Measurements from ENCODE around the gene GGT5.
"Not testable (repeated sequence)": the region's sequence is repeated elsewhere in the genome, so short reads cannot be mapped to it uniquely, and the experiment has no call there.

Gene GGT5

DNA sequence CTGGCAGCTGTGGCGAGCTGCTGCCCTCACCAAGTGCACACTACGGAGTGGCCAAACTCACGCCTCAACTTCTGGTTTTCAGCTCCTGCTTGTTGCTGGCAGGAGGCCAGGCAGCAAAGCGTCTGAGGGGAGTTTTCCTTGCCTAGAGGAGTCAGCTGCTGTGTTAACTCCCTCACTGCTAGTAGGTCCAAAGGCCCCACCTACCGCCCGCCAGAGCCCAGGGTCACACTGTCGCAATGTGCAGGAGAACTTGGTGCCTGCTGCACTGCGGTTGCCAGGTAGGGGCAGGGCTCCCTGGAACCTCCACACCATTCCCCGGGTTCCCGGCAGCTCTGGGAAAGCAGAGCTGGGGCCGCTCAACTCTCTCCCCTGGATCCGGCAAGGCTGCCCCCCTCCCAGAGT is at the start of gene GGT5:
GGT5 (minus strand) TSS at position 53 of the 402 bp plus-strand sequence. CDS start 357 bp downstream, outside the sequence.
- not testable (repeated sequence) for DNase-seq

DNA sequence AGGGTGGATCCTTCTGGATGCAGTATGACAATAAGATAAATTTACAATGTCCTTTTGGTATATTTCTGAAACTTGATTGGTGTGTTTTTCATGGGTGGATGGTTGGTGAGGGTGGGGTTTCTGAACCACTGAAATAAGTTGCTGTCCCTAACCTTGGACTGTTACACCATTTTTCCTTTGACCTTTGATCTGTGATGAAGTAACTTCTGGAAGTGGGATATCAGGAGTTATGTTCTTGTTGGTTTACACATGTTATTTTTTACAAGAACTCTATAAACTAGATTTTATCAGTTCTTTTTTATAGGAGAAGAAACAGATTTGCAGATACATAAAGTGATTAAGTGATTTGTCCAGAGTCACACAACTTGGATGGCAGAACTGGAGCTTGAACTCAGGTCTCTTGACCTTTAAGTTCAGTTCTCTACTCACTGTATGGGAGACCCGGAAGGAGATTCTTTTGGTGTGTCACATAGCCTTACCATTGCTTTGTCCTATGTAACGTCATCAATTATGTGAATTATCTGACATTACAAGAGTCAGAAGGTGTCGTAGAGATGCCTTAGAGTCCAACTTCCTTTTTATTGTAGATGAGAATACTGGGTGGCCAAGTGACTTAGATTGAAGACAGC is 47.4 kb upstream of the GGT5 start:
- DNase-seq: not testable (repeated sequence)

DNA sequence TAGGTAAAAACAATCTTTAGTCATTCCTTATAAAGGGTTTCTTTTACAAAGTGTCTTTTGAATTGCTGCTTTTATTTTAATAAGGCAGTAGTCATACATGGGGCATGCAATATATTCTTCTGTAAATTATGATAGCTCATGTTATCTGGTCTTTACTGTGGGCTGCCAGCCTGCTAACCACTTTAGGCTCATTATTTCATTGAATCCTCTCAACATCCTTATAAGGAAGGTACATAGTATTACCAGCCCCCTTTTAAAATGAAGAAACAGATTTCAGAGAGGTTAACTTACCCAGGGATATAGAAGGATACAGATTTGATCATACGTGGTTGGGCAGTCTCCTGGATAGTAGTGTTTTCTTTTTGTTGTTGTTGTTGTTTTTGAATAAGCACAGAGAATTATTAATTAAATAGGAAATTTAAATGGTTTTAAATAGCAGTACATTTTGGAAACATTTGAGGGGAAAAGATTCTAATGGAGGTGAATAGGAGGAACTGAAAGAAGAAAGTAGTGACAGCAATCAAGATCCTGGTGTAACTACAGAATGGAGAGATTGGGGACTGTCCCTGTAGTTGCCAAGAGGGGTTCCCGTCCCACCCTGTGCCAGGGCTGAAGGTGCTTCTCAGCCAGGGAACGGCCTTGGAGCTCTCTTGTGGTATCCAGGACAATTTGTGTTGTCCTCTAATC is 46.8 kb upstream of the GGT5 start:
- no peak for DNase-seq

GRCh38 chr22:24290459-24290858 is 45.6 kb upstream of the GGT5 start:
- DNase-seq: no peak

DNA sequence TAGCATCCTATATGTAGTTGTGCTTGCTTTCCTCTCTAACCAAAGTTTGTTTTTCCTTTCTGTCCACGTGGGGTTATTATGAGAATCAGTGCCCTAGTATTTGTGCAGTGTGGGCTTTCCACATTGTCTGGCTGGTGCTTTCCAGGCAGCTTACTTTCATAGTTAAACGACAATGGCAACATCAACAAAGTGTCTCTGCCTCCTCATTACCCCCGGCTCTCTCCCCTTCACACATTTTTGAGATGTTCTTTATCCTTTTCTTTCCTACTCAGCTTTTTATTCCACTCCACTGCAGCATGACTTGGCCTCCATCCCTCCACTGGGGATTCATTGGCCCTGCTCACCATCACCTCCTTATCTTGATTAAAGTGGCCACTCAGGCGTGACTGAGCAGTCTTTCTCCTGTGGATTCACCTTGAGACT is 44.9 kb upstream of the GGT5 start:
- DNase-seq: no peak

- DNase-seq: no peak
Measured at GRCh38 chr22:24289114-24289513, 44.2 kb upstream of the GGT5 start.

DNA sequence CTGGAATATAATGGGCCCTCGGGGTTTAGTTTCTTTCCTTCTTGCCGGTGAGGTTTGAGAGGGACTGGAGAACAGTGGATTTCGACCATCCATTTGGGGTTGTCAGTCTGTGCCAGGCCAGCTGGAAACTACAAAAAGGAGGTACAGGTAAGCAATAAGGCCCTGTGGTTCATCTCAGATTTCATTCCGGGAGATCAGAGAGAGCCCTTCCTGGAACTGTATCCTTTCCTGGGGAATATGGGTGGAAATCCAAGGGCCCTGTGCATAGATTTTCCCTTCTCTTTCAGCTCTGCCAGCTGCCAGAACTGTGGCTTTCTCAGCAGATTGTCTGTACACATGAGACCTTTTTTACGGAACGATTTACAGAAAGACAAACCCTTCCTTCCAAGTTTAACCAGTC is 42.9 kb upstream of the GGT5 start:
- not testable (repeated sequence) for DNase-seq

DNA sequence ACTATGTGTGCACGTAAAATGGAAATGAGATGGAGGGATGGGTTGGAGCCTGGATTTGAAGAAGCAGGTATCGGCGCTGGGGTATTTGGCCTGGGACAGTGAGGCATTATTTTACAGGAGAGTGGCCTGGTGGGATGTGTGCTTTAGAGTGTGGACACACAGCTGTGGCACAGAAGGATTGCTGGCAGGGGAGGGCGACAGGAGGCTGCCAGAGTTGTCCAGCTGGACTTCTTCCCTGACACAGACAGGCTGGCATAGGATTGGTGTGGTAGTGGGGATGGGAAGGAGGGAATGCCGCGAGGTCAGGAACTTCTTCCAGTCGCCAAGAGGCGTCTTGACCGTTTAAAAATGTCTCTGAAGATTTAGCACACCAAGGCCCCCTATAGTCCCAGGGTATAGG is 42.3 kb upstream of the GGT5 start:
- not testable (repeated sequence) for DNase-seq

GRCh38 chr22:24285245-24285644 is 40.4 kb upstream of the GGT5 start:
- DNase-seq: no peak

DNA sequence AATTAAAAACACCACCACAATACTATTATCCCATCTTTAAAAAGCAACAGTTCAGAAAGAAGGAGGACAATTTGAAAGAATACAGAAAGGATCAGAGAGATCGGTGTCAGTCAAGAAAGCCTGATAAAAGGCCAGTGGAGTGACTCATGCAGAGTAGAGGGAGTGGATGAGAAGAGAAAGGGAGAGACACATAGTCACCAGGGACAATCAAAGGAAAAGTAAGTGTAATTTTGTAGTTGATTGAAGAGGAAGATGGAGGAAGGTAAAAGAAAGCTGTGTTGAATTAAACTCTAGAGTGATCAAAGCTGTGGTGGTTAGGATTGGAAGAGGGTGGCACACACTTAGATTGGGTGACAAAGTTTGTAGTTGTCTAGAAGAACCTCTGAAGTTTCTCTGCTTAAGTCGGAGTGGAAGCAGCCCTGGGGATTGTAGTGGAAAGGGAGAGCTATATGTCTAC is 39.9 kb upstream of the GGT5 start:
- peak; percentile 19 for DNase-seq

DNA sequence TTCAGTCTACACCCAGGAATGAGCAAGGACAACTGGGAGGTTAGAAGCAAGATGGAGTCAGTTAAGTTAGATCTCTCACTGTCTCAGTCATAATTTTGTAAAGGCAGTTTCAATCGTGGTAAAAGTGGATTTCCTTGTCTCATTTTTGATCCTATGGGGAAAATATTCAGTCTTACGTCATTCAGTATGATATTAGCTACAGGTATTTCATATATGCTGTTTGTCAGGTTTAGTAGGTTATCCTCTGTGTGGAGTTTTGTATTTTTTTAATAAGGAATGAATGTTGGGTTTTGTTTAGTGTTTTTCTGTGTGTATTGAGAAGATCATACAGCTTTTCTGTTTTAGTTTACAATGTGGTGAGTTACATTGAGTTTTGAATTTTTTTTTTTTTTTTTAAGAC is 37.5 kb upstream of the GGT5 start:
- DNase-seq: no peak

DNA sequence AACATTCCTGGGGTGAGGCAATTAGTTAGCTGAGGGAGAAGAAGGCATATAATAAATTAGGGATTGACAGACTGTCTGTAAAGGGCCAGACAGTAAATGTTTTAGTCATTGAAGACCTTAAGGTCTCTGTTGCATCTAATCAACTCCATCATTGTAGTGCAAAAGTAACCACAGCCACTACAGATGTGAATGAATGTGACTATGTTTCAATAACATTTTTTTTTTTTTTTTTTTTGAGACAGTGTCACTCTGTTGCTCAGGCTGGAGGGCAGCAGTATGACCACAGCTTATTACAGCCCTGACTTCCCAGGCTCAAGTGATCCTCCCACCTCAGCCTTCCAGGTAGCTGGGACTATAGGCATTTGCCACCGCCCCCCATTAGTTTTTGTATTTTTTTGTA is 35.5 kb upstream of the GGT5 start:
- not testable (repeated sequence) for DNase-seq

DNA sequence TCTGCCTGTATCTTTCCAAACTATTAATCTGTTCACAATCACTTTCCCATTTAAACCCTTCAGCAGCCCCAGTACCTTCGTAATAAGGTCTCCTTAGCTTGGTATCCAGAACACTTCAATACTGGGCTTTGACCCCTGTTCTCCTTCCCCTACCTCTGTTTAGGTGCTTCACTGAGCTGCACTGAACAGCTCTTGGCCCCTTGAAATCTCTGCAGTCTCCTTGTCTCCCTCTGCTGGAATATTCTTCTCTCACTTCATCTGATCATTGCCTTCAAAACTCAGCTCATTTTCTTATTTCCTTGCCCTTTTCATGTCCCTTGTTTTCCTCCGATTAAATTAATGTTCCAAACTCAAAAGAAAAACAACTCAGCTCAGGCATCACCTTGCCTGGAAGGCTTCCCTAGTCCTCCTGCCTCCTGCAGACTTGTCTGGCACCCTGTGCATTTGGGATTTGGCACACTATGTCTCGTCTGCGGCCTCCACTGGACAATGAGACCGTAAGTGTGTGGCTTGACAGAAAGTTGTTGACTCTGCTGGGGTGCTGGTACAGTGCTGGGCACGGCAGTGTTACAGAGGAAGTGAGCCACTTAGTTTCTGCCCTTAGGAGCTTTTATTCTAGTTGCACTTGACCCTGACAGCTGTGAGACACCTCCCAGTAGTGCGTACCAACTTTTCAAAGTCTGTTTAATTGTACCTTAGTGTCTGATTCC is 30.0 kb upstream of the GGT5 start:
- not testable (repeated sequence) for DNase-seq

DNA sequence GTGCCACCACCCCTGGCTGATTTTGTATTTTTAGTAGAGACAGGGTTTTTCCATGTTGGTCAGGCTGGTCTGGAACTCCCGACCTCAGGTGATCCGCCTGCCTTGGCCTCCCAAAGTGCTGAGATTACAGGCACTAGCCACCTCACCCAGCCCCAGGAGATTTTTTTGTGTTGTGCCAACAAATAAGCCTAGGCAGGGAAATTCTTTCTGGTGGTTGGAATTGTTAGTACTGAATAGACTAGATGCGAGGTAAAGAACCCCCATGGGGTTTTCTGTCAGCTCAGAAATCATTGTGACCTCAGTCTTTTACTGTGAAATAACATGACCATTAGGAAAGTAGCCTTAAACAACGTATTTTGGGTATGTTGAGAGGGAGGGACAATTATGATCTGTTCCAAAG is 29.0 kb upstream of the GGT5 start:
- not testable (repeated sequence) for DNase-seq

- not testable (repeated sequence) for DNase-seq
Measured at GRCh38 chr22:24273031-24273430, 28.1 kb upstream of the GGT5 start.

GRCh38 chr22:24271386-24271854 is 26.5 kb upstream of the GGT5 start:
- DNase-seq: no peak

DNA sequence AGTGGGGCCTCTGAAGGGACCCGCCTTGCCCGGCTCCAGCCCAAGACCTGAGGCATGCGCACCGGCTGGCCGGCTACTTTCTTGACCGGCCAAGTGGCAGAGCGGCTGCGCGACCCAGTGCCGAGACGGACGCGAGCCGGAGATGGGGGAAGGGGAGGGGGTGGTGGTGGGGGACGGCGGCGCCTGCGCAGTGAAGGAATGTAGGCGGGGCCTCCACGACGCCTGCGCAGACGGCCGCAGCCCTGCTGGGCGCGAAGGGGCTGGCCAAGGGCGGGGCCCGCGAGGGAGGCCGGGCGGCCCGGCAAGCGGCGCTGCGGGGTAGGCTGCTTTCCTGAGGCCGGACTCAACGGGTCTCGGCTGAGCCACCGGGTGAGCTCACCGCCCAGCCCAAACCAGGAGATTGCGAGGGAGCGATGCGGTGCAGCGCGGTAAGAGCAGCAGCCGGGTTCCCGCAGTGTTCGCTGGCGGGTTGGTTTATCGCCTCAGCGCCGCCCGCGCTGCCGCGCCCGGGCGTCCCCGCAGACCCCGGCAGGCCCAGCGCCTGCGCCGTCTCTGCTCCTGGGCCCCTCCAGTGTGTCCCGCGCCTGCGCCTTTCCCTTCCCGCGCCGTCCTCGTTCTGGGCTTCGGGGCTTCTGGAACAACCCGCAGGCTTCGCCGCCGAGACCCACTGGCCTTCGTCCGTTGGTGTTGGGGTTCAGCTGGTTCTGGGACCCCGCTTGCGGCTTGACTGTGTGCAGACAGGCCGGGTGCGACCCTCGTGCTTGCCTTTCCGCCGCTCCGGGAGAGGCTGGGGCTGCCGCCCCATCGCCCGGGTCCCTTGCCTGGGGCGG is 25.9 kb upstream of the GGT5 start, which contains the start of gene SPECC1L:
SPECC1L (plus strand) TSS at position 276 of the 830 bp plus-strand sequence. CDS start 31,401 bp downstream, outside the sequence.
- peak; percentile 91 for DNase-seq

DNA sequence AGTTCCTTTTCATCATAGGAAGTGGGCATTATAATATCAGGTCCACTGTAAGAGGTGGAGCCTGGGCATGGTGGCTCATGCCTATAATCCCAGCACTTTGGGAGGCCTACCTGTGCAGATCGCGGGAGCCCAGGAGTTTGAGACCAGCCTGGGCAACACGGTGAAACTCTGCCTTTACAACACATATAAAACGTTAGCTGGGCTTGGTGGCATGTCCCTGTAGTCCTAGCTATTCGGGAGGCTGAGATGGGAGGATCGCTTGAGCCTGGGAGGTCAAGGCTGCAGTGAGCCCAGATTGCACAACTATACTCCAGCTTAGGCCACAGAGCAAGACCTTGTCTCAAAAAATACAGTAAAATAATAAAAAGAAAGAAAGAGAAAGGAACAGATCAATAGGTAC is 21.6 kb upstream of the GGT5 start:
- not testable (repeated sequence) for DNase-seq

DNA sequence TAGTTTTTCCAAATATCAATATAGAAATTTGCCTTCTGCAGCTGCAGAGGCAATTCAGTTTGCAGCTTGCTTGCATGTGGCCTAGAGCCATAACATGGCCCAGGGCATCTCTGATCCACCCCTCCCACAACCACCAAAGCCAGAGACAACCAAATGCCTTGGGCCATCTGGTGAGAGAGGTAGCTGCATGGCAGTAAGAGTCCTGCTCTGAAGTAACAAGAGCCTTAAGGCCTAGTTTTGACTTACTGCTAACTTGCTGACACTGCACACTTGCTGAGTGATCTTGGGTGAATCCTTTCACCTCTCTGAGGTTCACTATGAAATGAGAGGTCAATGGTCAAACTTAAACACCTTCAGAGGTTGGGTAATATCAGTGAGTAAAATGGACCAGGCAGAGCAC is 20.9 kb upstream of the GGT5 start:
- DNase-seq: no peak

GRCh38 chr22:24264329-24264896 is 19.5 kb upstream of the GGT5 start:
- not testable (repeated sequence) for DNase-seq

GRCh38 chr22:24263479-24263878 is 18.6 kb upstream of the GGT5 start:
- not testable (repeated sequence) for DNase-seq

DNA sequence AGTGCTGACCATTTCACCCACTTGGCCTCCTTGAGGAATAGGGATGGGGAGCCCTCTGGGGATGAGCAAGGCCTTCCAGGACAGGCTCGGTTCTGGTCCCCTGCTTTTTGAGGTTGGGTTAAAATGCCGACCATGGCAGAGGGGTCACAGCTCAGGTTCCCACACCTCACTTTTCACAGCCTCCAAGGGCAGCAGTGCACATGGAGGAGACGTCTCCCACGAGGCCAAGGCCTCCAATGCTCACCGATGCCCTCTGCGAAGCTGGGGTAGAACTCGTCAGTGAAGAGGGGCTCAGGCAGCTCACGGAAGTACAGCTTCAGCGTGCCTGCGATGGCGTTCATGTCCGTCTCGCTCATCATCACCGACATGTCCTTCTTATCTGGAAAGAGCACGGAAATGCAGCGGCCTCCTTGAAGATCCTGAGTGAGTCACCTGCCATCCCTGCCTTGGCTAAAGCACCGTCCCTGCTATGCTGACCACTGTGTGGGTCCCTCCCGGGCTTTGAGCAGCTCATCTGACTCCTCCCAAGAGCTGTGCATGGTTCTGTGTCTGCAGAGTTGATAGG is 17.4 kb upstream of the GGT5 start:
- not testable (repeated sequence) for DNase-seq

All from CD4-positive, alpha-beta T cell treated with Interleukin-17A for 4 hours (primary cell).